ENCODE data around the gene TPM2. TPM values are rescaled to one million over a fixed set of nuclear protein-coding genes. Genes with fewer than 3 reads are reported as not detected.

Gene TPM2
- total RNA-seq, 1 donor from 2014 or later: 161 TPM

GRCh38 chr9:35717132-35717870 is 27.6 kb upstream of the TPM2 start:
- no peak for DNase-seq
- H3K4me3 ChIP-seq: no peak overlapping the region
- peaks cover 100% of the 10 kb centered on the region for H3K36me3 ChIP-seq
- H3K27ac ChIP-seq: no peak overlapping the region
- TF ChIP-seq CTCF (IDR thresholded peaks at IDR 0.05): no peak
- no peaks in the 10 kb centered on the region for H3K9me3 ChIP-seq
- intact Hi-C loops (cut with DNase I): no loop called here
- no peaks in the 10 kb centered on the region for H3K4me1 ChIP-seq
- ATAC-seq: no peak
- no peaks in the 10 kb centered on the region for H3K27me3 ChIP-seq

DNA sequence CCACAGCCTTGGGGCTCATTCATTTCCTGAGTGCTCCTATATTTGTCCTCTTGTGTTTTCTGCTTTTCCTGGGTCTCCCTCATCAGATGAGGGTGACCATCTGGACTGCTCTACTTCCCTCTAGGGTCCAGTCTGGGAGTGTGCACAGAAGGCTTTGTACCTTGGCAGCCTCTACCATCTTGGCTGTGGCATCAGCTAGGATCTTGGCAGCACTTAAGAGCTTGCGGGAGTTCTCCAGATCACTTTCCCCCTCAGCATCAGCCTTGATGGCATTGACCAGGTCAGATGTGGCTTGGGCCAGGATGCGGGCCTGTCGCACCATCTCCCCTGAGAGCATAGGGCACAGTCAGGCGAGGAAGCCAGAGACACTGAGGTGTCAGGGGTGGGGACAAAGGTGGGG is 26.5 kb upstream of the TPM2 start:
- H3K9me3 ChIP-seq: no peaks in the 10 kb centered on the region
- no peak for TF ChIP-seq CTCF (IDR thresholded peaks at IDR 0.05)
- no peak overlapping the region for H3K27ac ChIP-seq
- DNase-seq (no peak), ATAC-seq (peak; percentile 3)
- peaks cover 100% of the 10 kb centered on the region for H3K36me3 ChIP-seq
- H3K4me1 ChIP-seq: no peaks in the 10 kb centered on the region
- H3K27me3 ChIP-seq: no peaks in the 10 kb centered on the region
- no peak overlapping the region for H3K4me3 ChIP-seq
- intact Hi-C loops (cut with DNase I): no loop called here

DNA sequence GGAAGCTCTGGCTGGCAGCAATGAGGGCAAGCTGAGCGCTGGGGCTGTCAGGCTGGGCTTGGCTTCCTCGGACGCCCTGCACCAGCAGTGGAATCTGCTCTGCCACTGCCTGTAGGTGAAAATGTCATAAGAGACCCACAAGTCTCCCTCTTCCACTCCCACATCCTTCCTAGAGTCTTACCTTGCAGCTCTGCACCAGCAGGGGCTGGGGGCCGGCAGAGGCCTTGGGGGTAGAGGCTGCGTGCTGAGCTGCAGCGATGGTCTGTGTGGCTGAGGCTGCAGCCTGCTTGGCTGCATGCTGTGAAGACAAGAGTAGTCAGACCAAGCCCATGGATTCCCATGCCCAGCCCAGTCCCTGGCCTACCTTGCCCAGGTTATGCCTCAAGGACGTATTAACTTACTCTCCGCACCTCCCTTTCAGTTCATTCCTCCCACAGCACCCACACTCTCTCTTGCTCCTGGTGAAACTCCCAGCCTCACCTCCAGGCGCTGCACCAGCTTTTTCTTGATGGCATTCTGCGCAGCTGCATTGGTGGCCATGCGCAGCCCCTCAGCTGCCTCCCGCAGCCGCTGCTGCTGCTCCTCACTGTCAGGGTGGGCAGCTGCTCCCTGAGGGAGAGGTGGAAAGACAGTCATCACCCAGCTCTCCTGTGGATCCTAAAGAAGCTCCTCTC is 25.0 kb upstream of the TPM2 start:
- no peak for TF ChIP-seq CTCF (IDR thresholded peaks at IDR 0.05)
- H3K4me3 ChIP-seq: no peak overlapping the region
- ATAC-seq: no peak
- peaks cover 100% of the 10 kb centered on the region for H3K36me3 ChIP-seq
- DNase-seq: no peak
- H3K27me3 ChIP-seq: no peaks in the 10 kb centered on the region
- H3K4me1 ChIP-seq: no peaks in the 10 kb centered on the region
- H3K27ac ChIP-seq: no peak overlapping the region
- intact Hi-C loops (cut with DNase I): no loop called here
- H3K9me3 ChIP-seq: no peaks in the 10 kb centered on the region

- H3K9me3 ChIP-seq: no peaks in the 10 kb centered on the region
- no peaks in the 10 kb centered on the region for H3K4me1 ChIP-seq
- peaks cover 100% of the 10 kb centered on the region for H3K36me3 ChIP-seq
- H3K4me3 ChIP-seq: no peak overlapping the region
- no peak for TF ChIP-seq CTCF (IDR thresholded peaks at IDR 0.05)
- no peak overlapping the region for H3K27ac ChIP-seq
- intact Hi-C loops (cut with DNase I): no loop called here
- no peak for DNase-seq
- no peak for ATAC-seq
- no peaks in the 10 kb centered on the region for H3K27me3 ChIP-seq
Observed at GRCh38 chr9:35714123-35714522, 24.4 kb upstream of the TPM2 start.

GRCh38 chr9:35713578-35713977 is 23.9 kb upstream of the TPM2 start:
- no peak overlapping the region for H3K27ac ChIP-seq
- H3K4me1 ChIP-seq: no peaks in the 10 kb centered on the region
- no peak overlapping the region for H3K4me3 ChIP-seq
- no peaks in the 10 kb centered on the region for H3K27me3 ChIP-seq
- intact Hi-C loops (cut with DNase I): no loop called here
- H3K9me3 ChIP-seq: no peaks in the 10 kb centered on the region
- ATAC-seq (no peak), DNase-seq (no peak)
- H3K36me3 ChIP-seq: peaks cover 100% of the 10 kb centered on the region
- TF ChIP-seq CTCF (IDR thresholded peaks at IDR 0.05): no peak

All from upper lobe of right lung (tissue), 1 donor.